ENCODE data around the gene AREG. TPM values are rescaled to one million over a fixed set of nuclear protein-coding genes. Genes with fewer than 3 reads are reported as not detected.
"Not testable (repeated sequence)": the region's sequence is repeated elsewhere in the genome, so short reads cannot be mapped to it uniquely, and the experiment has no call there.

The AREG gene, protein sequence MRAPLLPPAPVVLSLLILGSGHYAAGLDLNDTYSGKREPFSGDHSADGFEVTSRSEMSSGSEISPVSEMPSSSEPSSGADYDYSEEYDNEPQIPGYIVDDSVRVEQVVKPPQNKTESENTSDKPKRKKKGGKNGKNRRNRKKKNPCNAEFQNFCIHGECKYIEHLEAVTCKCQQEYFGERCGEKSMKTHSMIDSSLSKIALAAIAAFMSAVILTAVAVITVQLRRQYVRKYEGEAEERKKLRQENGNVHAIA
- total RNA-seq = 10 to 100 TPM; 10.5 to 27.2 (median 11.1) TPM

DNA sequence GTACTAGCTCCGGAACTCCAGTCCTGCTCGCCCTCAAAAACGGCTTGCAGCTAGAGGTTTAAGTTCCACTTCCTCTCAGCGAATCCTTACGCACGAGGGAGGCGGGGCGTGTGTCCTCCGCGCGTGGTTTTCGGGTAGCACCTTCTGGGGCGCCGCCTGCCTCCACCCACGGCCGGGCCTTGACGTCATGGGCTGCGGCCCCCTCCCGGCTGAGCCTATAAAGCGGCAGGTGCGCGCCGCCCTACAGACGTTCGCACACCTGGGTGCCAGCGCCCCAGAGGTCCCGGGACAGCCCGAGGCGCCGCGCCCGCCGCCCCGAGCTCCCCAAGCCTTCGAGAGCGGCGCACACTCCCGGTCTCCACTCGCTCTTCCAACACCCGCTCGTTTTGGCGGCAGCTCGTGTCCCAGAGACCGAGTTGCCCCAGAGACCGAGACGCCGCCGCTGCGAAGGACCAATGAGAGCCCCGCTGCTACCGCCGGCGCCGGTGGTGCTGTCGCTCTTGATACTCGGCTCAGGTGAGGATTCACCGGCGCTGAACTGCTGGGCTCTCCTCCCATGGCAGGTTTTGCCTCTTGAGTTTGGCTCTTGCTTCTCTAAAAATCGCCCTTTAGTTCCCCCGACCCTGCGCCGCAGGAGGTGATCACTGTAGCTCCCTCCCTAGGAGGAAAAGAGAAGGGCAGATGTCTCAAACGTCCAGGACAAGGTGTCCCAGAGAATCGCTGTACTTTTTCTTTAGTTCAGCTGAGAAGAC is at the start of gene AREG:
TSS of gene AREG (plus strand) at position 246 of the 752 bp plus-strand sequence. CDS start at position 456, 210 bp downstream.
- no peaks in the 10 kb centered on the region for H3K9me3 ChIP-seq
- H3K36me3 ChIP-seq = no peaks in the 10 kb centered on the region
- TF ChIP-seq CTCF (IDR thresholded peaks at IDR 0.05) (peak; percentile 21 to 70 (median 52)), POLR2A (IDR thresholded peaks at IDR 0.05) (peak; percentile 92 to 96)
- peak; percentile 90 to 98 (median 96) for DNase-seq
- H3K27me3 ChIP-seq = no peaks in the 10 kb centered on the region
- H3K4me1 ChIP-seq = no peaks in the 10 kb centered on the region
- H3K27ac ChIP-seq = peak within 1 kb of the TSS; percentile 84 to 91 (median 87)
- peak within 1 kb of the TSS; percentile 55 to 64 (median 60) for H3K4me3 ChIP-seq

- no peak for TF ChIP-seq POLR2A (IDR thresholded peaks at IDR 0.05)
- TF ChIP-seq CTCF (IDR thresholded peaks at IDR 0.05) = no peak
- H3K27ac ChIP-seq = peak overlapping the region in 3 of 4 donors; percentile 1 to 61 (median 42)
- DNase-seq = no peak
Measured at GRCh38 chr4:74395633-74396032, 49.3 kb upstream of the AREG start.

DNA sequence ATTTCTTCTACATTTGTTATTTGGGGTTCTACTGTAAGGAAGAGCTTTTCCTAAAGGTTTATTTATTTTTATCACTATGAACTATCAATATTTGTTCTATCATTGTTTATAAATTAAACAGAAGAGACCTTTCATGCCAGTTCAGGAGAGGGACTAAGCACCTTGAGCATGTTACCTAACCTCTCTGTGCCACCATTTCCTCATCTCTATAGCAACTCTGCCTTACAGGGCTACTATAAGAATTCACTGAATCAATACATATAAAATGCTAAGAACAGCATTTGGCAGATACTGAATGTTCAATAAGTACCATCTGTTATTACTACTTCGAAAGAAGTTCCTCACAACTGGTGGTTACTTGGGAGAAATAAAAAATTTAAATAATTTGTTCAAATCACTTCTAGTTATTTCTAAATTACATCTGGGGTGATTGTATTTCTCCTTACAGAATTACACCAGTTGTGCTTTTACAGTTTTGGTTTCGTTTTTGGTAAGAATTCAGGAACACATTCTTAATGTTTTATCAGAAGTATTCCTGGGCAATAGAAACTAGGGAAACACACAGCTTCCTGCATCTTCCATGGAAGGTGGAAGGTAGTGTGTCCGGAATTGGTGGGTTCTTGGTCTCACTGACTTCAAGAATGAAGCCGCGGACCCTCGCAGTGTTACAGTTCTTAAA is 47.0 kb upstream of the AREG start:
- H3K27me3 ChIP-seq = no peaks in the 10 kb centered on the region
- H3K36me3 ChIP-seq = no peaks in the 10 kb centered on the region
- H3K9me3 ChIP-seq = no peaks in the 10 kb centered on the region
- DNase-seq = no peak
- peaks cover 0 to 13% (median 0%) of the 10 kb centered on the region in 4 donors for H3K4me1 ChIP-seq
- peak overlapping the region; percentile 33 to 37 (median 36) for H3K4me3 ChIP-seq
- peak overlapping the region; percentile 54 to 64 (median 63) for H3K27ac ChIP-seq
- no peak for TF ChIP-seq POLR2A (IDR thresholded peaks at IDR 0.05)

More at GRCh38 chr4:74395633-74396032, 49.3 kb upstream of the AREG start:
- no peak overlapping the region for H3K4me3 ChIP-seq
- peaks cover 0 to 13% (median 0%) of the 10 kb centered on the region in 4 donors for H3K4me1 ChIP-seq
- no peaks in the 10 kb centered on the region for H3K9me3 ChIP-seq
- no peaks in the 10 kb centered on the region for H3K27me3 ChIP-seq
- no peaks in the 10 kb centered on the region for H3K36me3 ChIP-seq

DNA sequence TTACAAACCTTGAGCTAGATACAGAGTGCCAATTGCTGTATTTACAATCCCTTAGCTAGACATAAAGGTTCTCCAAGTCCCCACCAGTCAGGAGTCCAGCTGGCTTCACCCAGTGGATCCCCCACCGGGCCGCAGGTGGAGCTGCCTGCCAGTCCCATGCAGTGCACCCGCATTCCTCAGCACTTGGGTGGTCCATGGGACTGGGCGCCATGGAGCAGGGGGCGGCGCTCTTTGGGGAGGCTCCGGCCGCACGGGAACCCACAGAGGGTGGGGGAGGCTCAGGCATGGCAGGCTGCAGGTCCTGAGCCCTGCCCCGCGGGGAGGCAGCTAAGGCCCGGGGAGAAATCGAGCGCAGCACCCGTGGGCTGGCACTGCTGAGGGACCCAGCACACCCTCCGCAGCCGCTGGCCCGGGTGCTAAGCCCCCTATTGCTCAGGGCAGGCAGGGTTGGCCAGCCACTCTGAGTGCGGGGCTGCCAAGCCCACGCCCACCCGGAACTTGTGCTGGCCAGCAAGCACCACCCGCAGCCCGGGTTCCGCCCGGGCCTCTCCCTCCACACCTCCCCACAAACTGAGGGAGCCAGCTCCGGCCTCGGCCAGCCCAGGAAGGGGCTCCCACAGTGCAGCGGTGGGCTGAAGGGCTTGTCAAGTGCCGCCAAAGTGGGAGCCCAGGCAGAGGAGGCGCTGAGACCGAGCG is 45.9 kb upstream of the AREG start:
- not testable (repeated sequence) for H3K27me3 ChIP-seq, H3K36me3 ChIP-seq, H3K27ac ChIP-seq, H3K9me3 ChIP-seq, H3K4me3 ChIP-seq, DNase-seq
- peaks cover 0 to 13% (median 0%) of the 10 kb centered on the region in 4 donors for H3K4me1 ChIP-seq

DNA sequence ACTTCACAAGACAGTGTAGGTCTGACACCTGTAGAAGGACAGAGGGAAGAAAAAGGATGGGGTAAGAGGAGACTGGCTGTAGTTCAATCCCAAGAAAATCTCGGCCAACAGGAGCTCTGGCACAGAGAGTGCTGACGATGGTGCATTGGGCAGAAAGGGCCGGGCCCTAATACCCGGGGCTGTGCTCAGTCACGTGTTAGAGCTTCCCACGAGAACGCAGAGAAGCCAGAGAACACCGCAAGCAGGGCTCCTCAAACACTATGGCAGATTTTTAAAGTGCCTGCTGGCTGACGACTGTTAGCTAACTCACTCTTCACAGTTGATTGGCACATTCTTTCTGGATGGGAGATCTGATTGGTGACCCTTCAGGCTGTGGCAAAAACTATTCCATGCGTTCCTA is 44.5 kb upstream of the AREG start:
- TF ChIP-seq POLR2A (IDR thresholded peaks at IDR 0.05) (no peak), CTCF (IDR thresholded peaks at IDR 0.05) (no peak)
- Histone ChIP-seq H3K4me3 (no peak overlapping the region), H3K27me3 (no peaks in the 10 kb centered on the region), H3K27ac (no peak overlapping the region), H3K4me1 (peaks cover 0 to 2% (median 0%) of the 10 kb centered on the region in 4 donors), H3K9me3 (no peaks in the 10 kb centered on the region), H3K36me3 (no peaks in the 10 kb centered on the region)
- no peak for DNase-seq

GRCh38 chr4:74402692-74403456 is 42.1 kb upstream of the AREG start:
- no peaks in the 10 kb centered on the region for H3K36me3 ChIP-seq
- H3K9me3 ChIP-seq = no peaks in the 10 kb centered on the region
- H3K27me3 ChIP-seq = no peaks in the 10 kb centered on the region
- H3K4me1 ChIP-seq = no peaks in the 10 kb centered on the region
- no peak for DNase-seq
- H3K4me3 ChIP-seq = no peak overlapping the region
- TF ChIP-seq POLR2A (IDR thresholded peaks at IDR 0.05) (no peak), CTCF (IDR thresholded peaks at IDR 0.05) (no peak)
- no peak overlapping the region for H3K27ac ChIP-seq
